ENCODE data around the gene PXMP2. TPM values are rescaled to one million over a fixed set of nuclear protein-coding genes. Genes with fewer than 3 reads are reported as not detected.

PXMP2 gene
- polyA plus RNA-seq, 2 of the 4 experiments (the other 2 are of a cell fraction) = 18.7 to 21.3 TPM

DNA sequence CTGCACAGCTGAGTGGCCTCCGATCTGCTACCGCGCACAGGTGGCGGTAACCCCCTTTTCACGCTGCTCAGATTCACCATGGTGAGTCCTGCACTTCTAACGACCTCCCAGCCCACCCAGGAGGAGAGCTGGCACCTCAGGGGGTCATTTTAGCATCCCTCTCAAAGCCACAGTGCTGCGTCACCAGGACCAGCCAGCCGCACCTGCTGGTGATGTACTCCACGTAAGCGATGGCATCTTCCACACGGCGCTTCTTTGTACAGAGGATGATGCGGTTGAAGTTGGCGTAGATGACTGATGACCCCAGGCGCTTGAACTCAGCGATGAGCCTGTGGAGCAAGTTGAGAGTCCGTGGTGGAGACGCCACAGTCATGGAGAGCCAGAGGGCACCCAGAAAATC, 49.6 kb upstream of the PXMP2 start:
- Histone ChIP-seq H3K9me3 (no peaks in the 10 kb centered on the region), H3K4me3 (no peak overlapping the region), H3K27ac (no peak overlapping the region), H3K4me2 (no peak overlapping the region), H3K4me1 (no peaks in the 10 kb centered on the region)
- DNase-seq (ENCODE audit: low read depth in 1 of 2, low spot score in 1 of 2) = no peak
- no peak for ATAC-seq
- TF ChIP-seq ZFP36 (IDR thresholded peaks at IDR 0.05; ENCODE audit: borderline replicate concordance, partially characterized antibody) (no peak), ESRRA (IDR thresholded peaks at IDR 0.05; ENCODE audit: borderline replicate concordance, low read length) (no peak), RNF2 (IDR thresholded peaks at IDR 0.05; ENCODE audit: borderline replicate concordance, low read depth) (no peak), EHF (CRISPR knock-in tag; IDR thresholded peaks at IDR 0.05) (no peak), RAD21 (conservative IDR thresholded peaks at IDR 0.05 in 1 of 2, IDR thresholded peaks at IDR 0.05 in 1 of 2) (no peak), HOXB5 (CRISPR knock-in tag; IDR thresholded peaks at IDR 0.05) (no peak), HDAC2 (IDR thresholded peaks at IDR 0.05) (no peak), ZC3H11A (IDR thresholded peaks at IDR 0.05) (no peak), MYC (IDR thresholded peaks at IDR 0.05; ENCODE audit: borderline replicate concordance, low read length) (no peak), TFCP2L1 (CRISPR knock-in tag; IDR thresholded peaks at IDR 0.05) (no peak), TP53 (CRISPR knock-in tag; IDR thresholded peaks at IDR 0.05) (no peak)
- TF ChIP-seq, protein P1, sequence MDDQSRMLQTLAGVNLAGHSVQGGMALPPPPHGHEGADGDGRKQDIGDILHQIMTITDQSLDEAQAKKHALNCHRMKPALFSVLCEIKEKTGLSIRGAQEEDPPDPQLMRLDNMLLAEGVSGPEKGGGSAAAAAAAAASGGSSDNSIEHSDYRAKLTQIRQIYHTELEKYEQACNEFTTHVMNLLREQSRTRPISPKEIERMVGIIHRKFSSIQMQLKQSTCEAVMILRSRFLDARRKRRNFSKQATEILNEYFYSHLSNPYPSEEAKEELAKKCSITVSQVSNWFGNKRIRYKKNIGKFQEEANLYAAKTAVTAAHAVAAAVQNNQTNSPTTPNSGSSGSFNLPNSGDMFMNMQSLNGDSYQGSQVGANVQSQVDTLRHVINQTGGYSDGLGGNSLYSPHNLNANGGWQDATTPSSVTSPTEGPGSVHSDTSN (IDR thresholded peaks at IDR 0.05) = no peak
- TF ChIP-seq, protein P2, sequence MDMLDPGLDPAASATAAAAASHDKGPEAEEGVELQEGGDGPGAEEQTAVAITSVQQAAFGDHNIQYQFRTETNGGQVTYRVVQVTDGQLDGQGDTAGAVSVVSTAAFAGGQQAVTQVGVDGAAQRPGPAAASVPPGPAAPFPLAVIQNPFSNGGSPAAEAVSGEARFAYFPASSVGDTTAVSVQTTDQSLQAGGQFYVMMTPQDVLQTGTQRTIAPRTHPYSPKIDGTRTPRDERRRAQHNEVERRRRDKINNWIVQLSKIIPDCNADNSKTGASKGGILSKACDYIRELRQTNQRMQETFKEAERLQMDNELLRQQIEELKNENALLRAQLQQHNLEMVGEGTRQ (IDR thresholded peaks at IDR 0.05) = no peak
- POLR2A ChIA-PET = no interaction called here
- CTCF ChIA-PET = interaction anchor here (1.0 to 9.8 kb wide), 16 partner anchors 8 to 445 kb away, joined by 3 to 87 read pairs (median 6); no protein-coding TSS in a partner anchor
- FAIRE-seq = no peak
- WGBS (ENCODE audit: missing lambda C conversion rate) = 92% methylated on average over 18 of the region's 18 CpGs

GRCh38 chr12:132638541-132639408, 48.6 kb upstream of the PXMP2 start:
- peak; percentile 13 for FAIRE-seq
- Histone ChIP-seq H3K4me3 (no peak overlapping the region), H3K4me1 (no peaks in the 10 kb centered on the region), H3K9me3 (no peaks in the 10 kb centered on the region), H3K27ac (no peak overlapping the region), H3K4me2 (no peak overlapping the region)
- TF ChIP-seq MAFK (IDR thresholded peaks at IDR 0.05; ENCODE audit: partially characterized antibody) = peak; percentile 29
- no peak for TF ChIP-seq TFCP2L1 (CRISPR knock-in tag; IDR thresholded peaks at IDR 0.05)
- TF ChIP-seq RAD21 (conservative IDR thresholded peaks at IDR 0.05 in 1 of 2, IDR thresholded peaks at IDR 0.05 in 1 of 2) = peak; percentile 45 to 48
- TF ChIP-seq MAZ (IDR thresholded peaks at IDR 0.05; ENCODE audit: borderline replicate concordance, low read depth, low read length) = no peak
- no peak for TF ChIP-seq RNF2 (IDR thresholded peaks at IDR 0.05; ENCODE audit: borderline replicate concordance, low read depth)
- peak; percentile 80 for TF ChIP-seq CTCF (IDR thresholded peaks at IDR 0.05)
- no peak for TF ChIP-seq EP300 (IDR thresholded peaks at IDR 0.05)
- no peak for TF ChIP-seq NR3C1 (IDR thresholded peaks at IDR 0.05)
- TF ChIP-seq SMC3 (IDR thresholded peaks at IDR 0.05) = peak; percentile 68
- TF ChIP-seq HMGXB4 (CRISPR knock-in tag; IDR thresholded peaks at IDR 0.05; ENCODE audit: borderline replicate concordance) = no peak
- no peak for TF ChIP-seq ESRRA (IDR thresholded peaks at IDR 0.05; ENCODE audit: borderline replicate concordance, low read length)
- no peak for TF ChIP-seq ZSCAN20 (CRISPR knock-in tag; IDR thresholded peaks at IDR 0.05)
- no peak for TF ChIP-seq HOXA7 (CRISPR knock-in tag; IDR thresholded peaks at IDR 0.05)
- ATAC-seq = peak; percentile 75 to 84
- CTCF ChIA-PET = interaction anchor here (0.6 to 9.8 kb wide), 30 partner anchors 9 to 492 kb away, joined by 3 to 87 read pairs (median 5); partner anchors contain the start of genes LRCOL1 and P2RX2
- POLR2A ChIA-PET = no interaction called here
- DNase-seq (ENCODE audit: low read depth in 1 of 2, low spot score in 1 of 2) = peak; percentile 67 to 71
- WGBS (ENCODE audit: missing lambda C conversion rate) = 68% methylated on average over 25 of the region's 25 CpGs
